Activated gamma-delta T cell (primary cell): ENCODE measurements around the gene NRARP.

ENCODE experiments used
- DNase-seq: peaks from one replicate; lab custom pipeline; 2025; lab: John Stamatoyannopoulos, UW

Gene NRARP

GRCh38 chr9:137297966-137298365 is 4.1 kb downstream of the NRARP start:
- no peak for DNase-seq

GRCh38 chr9:137296670-137297664 is 5.1 kb downstream of the NRARP start:
- DNase-seq: no peak

GRCh38 chr9:137295849-137296669 is 6.0 kb downstream of the NRARP start:
- no peak for DNase-seq

DNA sequence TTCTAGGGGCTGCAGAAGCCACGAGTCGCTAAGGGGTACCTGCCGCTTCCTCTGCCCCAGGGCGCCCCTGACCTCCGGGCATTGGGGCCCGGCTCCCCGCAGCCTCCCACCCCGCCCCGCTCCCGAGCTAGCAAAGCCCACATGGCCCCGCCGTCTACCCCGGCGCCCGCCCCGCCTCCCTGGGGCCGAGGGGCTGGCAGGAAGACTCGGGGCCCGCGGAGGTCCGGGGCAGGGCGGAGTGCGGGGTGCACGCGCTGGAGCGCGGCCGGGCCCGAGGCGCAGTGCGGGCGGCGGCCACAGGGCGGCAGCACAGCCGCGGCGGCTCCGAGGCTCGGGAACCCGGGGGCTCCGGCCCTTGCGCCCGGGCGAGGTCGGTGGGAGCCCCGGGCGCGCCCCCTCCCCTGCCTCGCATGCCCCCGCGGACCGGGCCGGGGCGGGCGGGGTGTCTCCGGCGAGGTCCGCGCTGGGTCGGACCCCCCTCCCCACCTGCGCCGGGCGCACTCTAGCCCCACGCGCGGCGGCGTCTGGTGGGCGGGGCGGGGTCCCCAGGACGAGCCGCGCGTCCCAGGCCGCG is 6.7 kb downstream of the NRARP start:
- peak; percentile 32 for DNase-seq

- DNase-seq: no peak
Observed at GRCh38 chr9:137294681-137295237, 7.3 kb downstream of the NRARP start.

- no peak for DNase-seq
Observed at GRCh38 chr9:137294091-137294680, 7.9 kb downstream of the NRARP start.

DNA sequence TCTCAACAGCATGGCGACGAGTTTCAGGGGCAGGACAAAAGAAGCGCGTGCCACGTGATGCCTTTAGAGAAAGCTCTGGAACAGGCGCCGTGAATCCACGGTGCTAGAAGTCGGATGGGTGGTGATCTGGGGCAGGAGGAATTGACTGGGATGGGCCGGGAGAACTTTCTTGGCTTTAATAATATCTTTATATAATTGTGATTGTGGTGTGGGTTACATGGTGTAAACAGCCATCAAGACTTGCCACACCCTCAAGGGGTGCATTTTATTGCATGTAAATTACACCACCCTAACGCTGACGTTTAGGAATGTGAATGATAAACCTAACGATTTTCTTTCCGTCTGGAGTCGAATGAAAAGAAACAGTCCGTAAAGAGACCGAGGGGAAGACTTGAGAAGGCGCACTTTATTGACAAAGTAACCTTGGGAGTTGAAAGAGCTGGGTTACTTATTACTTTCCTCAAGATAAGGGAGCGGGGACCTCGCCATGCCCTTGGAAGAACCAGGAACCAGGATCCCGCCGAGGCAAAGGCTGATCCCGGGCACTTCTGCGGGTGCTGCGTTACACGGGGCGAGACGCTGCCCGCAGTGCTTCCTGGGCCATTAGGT is 8.5 kb downstream of the NRARP start:
- DNase-seq: no peak

- no peak for DNase-seq
Observed at GRCh38 chr9:137293094-137293481, 9.0 kb downstream of the NRARP start.

DNA sequence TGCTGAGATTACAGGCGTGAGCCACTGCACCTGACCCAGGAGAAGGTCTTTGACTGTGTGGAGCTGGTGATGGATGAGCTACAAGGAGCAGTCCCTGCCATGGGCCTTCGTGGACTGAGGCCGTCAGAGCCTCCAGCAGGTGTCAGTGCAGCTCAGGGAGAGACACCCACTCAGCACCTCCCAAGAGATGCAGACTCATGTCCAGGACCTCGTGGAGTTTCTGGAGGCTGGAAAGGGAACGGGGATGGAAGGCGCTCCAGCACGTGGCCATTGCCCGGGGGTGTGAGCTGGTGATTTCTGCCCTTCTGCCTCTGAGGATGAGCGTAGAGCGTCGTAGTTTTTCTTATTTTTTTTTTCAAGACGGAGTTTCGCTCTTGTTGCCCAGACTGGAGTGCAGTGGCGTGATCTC is 15.1 kb downstream of the NRARP start:
- DNase-seq: no peak

DNA sequence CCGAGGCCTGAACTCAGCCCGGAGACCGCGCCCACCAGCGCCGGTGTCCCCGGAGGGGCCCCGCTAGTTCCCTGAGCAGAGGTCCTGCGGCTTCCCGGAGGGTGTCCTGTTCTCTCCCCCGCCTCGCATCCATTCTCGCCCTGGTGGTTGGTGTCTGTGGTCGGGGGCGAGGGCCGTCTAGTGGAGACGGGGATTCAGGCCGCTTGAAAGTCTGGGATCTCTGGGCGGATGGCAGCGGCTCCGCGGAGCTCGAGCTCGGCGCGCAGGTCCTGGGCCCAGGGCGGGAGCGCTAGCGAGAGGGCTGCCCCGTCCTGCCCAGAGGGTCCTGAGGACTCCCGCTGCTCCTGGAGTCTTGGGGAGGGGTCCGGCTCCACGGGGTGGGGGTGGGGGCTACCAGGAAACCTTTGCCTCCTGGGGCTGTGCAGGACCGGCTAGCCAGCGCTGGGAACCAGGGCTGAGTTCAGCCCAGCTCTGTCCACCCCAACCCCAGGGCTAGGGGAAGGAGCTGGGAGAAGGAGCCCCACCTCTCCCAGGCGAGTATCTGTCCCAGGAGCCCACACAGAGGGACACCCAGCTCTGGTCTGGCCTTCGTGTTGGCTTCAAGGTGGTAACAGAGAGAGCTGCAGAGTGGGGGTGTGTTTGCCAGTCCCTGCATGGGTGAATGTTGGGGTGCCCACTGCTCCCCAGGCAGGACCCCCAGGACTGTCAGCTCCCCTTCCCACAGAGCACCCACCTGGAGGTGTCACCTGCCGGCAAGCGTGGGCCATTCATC is 20.5 kb downstream of the NRARP start:
- no peak for DNase-seq

DNA sequence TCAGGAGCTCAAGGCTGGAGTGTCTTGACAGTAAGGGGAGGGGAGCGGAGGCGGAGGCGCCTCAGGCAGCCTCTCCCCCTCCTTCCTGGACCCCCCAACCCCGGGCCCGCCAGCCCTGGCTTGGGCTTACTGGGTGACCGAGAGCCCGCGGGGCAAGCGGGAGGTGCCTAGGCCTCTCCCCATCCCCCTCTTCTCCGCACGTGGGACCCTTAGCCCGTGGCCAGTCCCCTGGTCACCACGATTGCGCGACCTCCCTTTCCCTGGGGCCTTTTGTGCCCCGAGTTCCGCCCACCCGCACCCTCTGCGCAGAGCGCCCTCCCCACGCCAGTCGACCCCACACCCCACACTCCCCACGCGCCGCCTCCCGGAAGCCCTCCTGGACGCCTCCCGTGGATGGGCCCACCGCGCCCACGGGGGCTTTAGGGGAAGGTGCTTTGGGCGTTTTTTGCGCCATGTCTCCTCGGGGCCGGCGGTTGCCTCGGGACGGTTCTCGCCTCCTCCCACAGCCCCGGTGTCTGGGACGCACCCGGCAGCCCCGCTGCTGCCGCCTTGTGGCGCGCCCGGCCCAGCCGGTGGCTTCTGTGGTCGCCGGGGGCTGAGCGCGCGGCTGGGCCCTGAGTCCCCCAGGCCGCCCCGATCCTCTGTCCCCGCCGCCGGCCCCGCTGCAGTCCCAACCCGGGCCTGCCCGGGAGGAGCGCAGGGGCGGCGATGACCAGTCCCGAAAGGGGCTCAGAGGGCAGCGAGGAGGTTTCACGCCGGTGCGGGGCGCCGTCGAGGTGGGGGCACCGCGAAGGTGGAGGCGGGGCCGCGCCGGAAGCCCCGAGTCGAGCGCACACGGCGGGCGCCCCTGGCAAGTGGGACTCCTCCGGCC is 21.4 kb downstream of the NRARP start:
- DNase-seq: no peak

DNA sequence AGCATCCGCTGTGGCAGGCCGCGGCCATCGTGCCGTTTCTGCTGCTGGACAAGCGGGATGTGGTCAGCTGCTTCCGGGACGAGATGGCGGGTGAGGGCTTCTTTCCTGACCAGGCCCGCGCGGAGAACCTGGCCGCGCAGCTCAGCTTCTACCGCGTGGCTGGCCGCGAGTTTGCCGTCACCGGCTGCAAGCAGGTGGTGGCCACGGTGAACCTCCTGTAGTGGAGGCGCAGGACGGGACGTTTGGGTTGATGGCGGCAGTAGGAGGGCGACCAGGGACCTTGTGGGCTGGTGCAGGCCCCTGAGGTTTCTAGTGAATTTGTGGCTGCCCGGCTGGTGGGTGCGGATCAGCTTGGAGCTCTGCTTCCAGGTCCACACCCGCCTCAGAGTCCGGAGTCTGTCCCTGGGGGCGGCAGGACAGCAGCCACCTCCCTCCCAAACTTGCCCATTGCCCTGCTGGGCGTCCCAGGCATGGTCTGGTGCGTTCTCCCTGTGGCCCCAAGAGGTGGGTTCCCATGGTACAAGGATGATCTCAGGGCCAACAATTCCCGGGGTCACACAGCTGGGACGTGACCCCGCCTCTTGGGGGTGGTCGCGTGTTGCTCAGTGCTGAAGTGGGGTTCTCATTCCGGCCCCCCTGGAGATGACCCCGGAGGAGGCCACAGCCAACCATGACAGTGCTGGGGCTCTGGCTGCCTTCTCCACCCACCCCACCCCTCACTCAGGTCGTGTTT is 22.2 kb downstream of the NRARP start:
- DNase-seq: no peak

- no peak for DNase-seq
Observed at GRCh38 chr9:137278721-137279711, 23.1 kb downstream of the NRARP start.

DNA sequence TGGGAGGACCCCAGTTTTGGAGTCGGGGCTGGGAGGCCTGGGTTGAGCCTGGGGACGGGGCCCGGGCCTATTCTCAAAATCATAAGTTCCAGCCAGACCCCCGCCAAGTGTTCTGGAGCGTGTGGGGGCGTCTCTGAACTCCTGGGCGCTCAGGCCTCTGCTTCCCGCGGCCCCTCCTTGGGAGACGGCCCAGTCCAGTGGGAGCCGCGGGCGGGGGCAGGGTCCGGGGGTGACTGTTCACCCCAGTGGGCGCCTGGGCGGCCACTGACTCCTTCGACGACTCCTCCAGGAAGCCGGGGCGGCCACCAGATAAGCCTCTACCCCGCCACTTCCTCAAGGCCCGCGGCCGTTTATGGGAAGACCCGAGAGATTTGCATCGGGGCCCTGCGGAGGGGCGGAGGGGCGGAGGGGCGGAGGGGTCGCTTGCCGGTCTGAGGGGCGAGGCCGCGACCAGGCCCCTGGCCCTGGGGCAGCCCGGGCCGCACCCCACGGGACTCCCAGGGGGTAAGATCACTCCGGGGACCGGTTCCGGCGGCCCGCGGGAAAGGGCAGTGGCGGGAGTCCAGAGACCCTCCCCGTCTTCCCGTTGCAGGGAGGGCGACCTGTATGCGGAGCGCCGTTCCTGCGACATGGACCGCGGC is 23.9 kb downstream of the NRARP start:
- no peak for DNase-seq

GRCh38 chr9:137277329-137278041 is 24.6 kb downstream of the NRARP start, which contains the start of gene TOR4A:
Gene TOR4A (plus strand): TSS chr9:137277726. CDS start chr9:137278690, 964 bp downstream.
- no peak for DNase-seq
